HepG2 (cell line): ENCODE data around the gene KCTD1.

Experiments used
- CEBPB ChIP-seq: IDR thresholded peaks from 2 replicates; pipeline ENCODE4 v1.6.1; 2011; ENCODE audit warnings: low read depth, low read length, improper control_type of control experiment, borderline replicate concordance
- FOSL1 ChIP-seq: sonication (generic); formaldehyde crosslinking; IDR thresholded peaks from 2 replicates; pipeline ENCODE4 v1.9.0; 2021; ENCODE audit warnings: missing genetic modification reagents, borderline replicate concordance
- GTF3A ChIP-seq: sonication (generic); formaldehyde crosslinking; conservative IDR thresholded peaks from 2 replicates; pipeline ENCODE4 v1.4.0; 2020; ENCODE audit warnings: mild to moderate bottlenecking, missing genetic modification reagents
- MBD4 ChIP-seq: IDR thresholded peaks from 2 replicates; pipeline ENCODE4 v1.6.1; 2012; ENCODE audit warnings: low read length, inconsistent platforms, borderline replicate concordance
- TF ChIP-seq, protein P1 (sequence below): sonication (generic); formaldehyde crosslinking; IDR thresholded peaks from 2 replicates; pipeline ENCODE4 v1.5.0; 2020; ENCODE audit warnings: mild to moderate bottlenecking, missing genetic modification reagents, moderate library complexity
- TF ChIP-seq, protein P2 (sequence below): sonication (generic); formaldehyde crosslinking; IDR thresholded peaks from 2 replicates; pipeline ENCODE4 v1.9.0; 2021; ENCODE audit warnings: missing genetic modification reagents, mild to moderate bottlenecking, borderline replicate concordance

DNA sequence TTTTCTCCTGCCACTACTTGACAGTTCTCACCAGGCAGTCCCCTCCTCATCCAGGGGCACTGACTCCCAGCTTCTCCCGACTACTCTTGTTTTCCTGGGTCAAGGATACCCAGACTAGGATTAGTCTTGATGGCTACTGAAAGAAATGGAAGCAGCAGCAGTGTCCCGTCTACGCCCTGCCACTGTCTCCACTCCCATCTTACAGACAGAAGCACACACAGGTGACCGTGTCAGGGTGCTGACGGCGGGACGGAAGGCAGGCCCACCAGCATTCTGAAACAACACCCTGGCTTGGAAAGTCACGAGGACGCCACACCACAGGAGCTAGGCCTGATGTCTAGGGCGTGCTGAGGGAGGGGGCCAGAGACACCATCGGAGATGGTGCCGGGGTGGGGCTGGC lies 82.9 kb downstream of the KCTD1 start:
- TF ChIP-seq, protein P1, sequence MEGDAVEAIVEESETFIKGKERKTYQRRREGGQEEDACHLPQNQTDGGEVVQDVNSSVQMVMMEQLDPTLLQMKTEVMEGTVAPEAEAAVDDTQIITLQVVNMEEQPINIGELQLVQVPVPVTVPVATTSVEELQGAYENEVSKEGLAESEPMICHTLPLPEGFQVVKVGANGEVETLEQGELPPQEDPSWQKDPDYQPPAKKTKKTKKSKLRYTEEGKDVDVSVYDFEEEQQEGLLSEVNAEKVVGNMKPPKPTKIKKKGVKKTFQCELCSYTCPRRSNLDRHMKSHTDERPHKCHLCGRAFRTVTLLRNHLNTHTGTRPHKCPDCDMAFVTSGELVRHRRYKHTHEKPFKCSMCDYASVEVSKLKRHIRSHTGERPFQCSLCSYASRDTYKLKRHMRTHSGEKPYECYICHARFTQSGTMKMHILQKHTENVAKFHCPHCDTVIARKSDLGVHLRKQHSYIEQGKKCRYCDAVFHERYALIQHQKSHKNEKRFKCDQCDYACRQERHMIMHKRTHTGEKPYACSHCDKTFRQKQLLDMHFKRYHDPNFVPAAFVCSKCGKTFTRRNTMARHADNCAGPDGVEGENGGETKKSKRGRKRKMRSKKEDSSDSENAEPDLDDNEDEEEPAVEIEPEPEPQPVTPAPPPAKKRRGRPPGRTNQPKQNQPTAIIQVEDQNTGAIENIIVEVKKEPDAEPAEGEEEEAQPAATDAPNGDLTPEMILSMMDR (CRISPR knock-in tag) = no peak
- TF ChIP-seq, protein P2, sequence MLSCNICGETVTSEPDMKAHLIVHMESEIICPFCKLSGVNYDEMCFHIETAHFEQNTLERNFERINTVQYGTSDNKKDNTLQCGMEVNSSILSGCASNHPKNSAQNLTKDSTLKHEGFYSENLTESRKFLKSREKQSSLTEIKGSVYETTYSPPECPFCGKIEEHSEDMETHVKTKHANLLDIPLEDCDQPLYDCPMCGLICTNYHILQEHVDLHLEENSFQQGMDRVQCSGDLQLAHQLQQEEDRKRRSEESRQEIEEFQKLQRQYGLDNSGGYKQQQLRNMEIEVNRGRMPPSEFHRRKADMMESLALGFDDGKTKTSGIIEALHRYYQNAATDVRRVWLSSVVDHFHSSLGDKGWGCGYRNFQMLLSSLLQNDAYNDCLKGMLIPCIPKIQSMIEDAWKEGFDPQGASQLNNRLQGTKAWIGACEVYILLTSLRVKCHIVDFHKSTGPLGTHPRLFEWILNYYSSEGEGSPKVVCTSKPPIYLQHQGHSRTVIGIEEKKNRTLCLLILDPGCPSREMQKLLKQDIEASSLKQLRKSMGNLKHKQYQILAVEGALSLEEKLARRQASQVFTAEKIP (CRISPR knock-in tag) = no peak
- TF ChIP-seq MBD4 = no peak
- TF ChIP-seq CEBPB = no peak
- TF ChIP-seq GTF3A (CRISPR knock-in tag) = no peak
- TF ChIP-seq FOSL1 (CRISPR knock-in tag) = no peak
